T-cell (primary cell): ENCODE results near the gene CRYBG2. TPM values are rescaled to one million over a fixed set of nuclear protein-coding genes. Genes with fewer than 3 reads are reported as not detected.
A peak's percentile ranks its signal among the peaks of the same experiment; 100 is the strongest.
"Not testable (repeated sequence)": the region's sequence is repeated elsewhere in the genome, so short reads cannot be mapped to it uniquely, and the experiment has no call there.

Experiments
- ATAC-seq, 4 experiments: fragments of 200-7000 bp in 3 of 4; fragments of 150-1000 bp in 1 of 4; cut with Tn5 transposase; replicated peaks in 1 of 4; 1 replicate in 3 of 4; 2 replicates in 1 of 4; pipeline ENCODE4 v1.10.0; 2021; ENCODE audit warnings: moderate library complexity in 3 of 4, mild to moderate bottlenecking in 2 of 4, moderate number of reproducible peaks in 1 of 4
- CTCF ChIA-PET, 2 donors: fragments of 300-600 bp; sonication (Branson Sonifier 250); formaldehyde crosslinking; loops; one replicate each; lab custom pipeline; 2022; ENCODE audit warnings: antibody characterized with exemption in 2 of 2; lab: Charles Lee
- POLR2A ChIA-PET, 2 donors: fragments of 300-600 bp; sonication (Branson Sonifier 250); formaldehyde crosslinking; loops; one replicate each; lab custom pipeline; 2022; ENCODE audit warnings: antibody characterized with exemption in 2 of 2; lab: Charles Lee
- DNase-seq, 35 experiments: peaks; one replicate each; pipeline versions ENCODE4 v3.0.0 to v3.0.0-alpha.2; 2013 to 2023
- H3K27ac ChIP-seq: one replicate; pipeline ENCODE4 v1.5.1; 2013; ENCODE audit warnings: low read length
- H3K27me3 ChIP-seq, 2 experiments: replicated peaks in 1 of 2; 1 replicate in 1 of 2; 2 replicates in 1 of 2; pipeline versions ENCODE4 v1.6.1 to v1.7.0; 2013; ENCODE audit warnings: low read length in 1 of 2, mixed read lengths in 1 of 2; ENCODE audit not compliant: control insufficient read depth in 2 of 2, insufficient read depth in 2 of 2; ENCODE audit errors: extremely low read depth in 1 of 2
- H3K36me3 ChIP-seq, 2 donors: 1 replicate in 1 of 2; 2 replicates in 1 of 2; pipeline versions ENCODE4 v1.6.1 to v1.7.0; 2013; ENCODE audit warnings: low read length in 1 of 2; ENCODE audit not compliant: control insufficient read depth in 2 of 2, insufficient read depth in 1 of 2; ENCODE audit errors: extremely low read depth in 1 of 2
- H3K4me1 ChIP-seq, 2 experiments: 1 replicate in 1 of 2; 2 replicates in 1 of 2; pipeline versions ENCODE4 v1.6.1 to v1.7.0; 2013; ENCODE audit warnings: low read length in 2 of 2, mixed read lengths in 1 of 2; ENCODE audit not compliant: insufficient read depth in 2 of 2, control insufficient read depth in 1 of 2; ENCODE audit errors: extremely low read depth in 1 of 2
- H3K4me3 ChIP-seq, 2 donors: 1 replicate in 1 of 2; 2 replicates in 1 of 2; pipeline versions ENCODE4 v1.5.1 to v1.7.0; 2013; ENCODE audit warnings: mild to moderate bottlenecking in 2 of 2, low read length in 1 of 2, moderate library complexity in 1 of 2; ENCODE audit not compliant: control insufficient read depth in 1 of 2; ENCODE audit errors: extremely low read depth in 1 of 2
- H3K9me3 ChIP-seq: 2 replicates; pipeline ENCODE4 v1.7.0; 2013
- H3K27ac Mint-ChIP-seq, 2 donors: one replicate each; pipeline ENCODE4 v1.8.0; 2020 to 2021; ENCODE audit warnings: mild to moderate bottlenecking in 2 of 2, mixed read lengths in 2 of 2
- H3K27me3 Mint-ChIP-seq, 2 donors: one replicate each; pipeline ENCODE4 v1.8.0; 2021 to 2022; ENCODE audit warnings: mixed read lengths in 2 of 2
- H3K36me3 Mint-ChIP-seq: one replicate; pipeline ENCODE4 v1.8.0; 2021; ENCODE audit warnings: mixed read lengths
- H3K4me1 Mint-ChIP-seq, 3 donors: one replicate each; pipeline ENCODE4 v1.8.0; 2020 to 2022; ENCODE audit warnings: mixed read lengths in 3 of 3, mild to moderate bottlenecking in 1 of 3
- H3K4me3 Mint-ChIP-seq, 3 donors: one replicate each; pipeline ENCODE4 v1.8.0; 2020 to 2022; ENCODE audit warnings: mild to moderate bottlenecking in 3 of 3, mixed read lengths in 3 of 3, moderate library complexity in 3 of 3
- H3K9me3 Mint-ChIP-seq, 3 donors: one replicate each; pipeline ENCODE4 v1.8.0; 2020 to 2022; ENCODE audit warnings: mixed read lengths in 3 of 3
- WGBS: methylation state at CpG from one replicate; pipeline ENCODE4 v1.1.5; 2013; ENCODE audit warnings: missing lambda C conversion rate; ENCODE audit not compliant: insufficient coverage; 5-methylcytosine and 5-hydroxymethylcytosine counted together
- total RNA-seq, 35 experiments: library from RNA in 6 of 35; stranded (reverse) in 6 of 35; fragments of 120-200 nt in 1 of 35; gene quantifications; one replicate each; pipeline versions ENCODE4 v1.2.1 to v1.2.4 and lab custom pipeline; 2013 to 2026

CRYBG2 gene
- total RNA-seq, 5 donors from 2014 or later (not counting 1 experiment from before 2014, with no cell fraction given), result 3.0 to 7.3 (median 5.1) TPM

DNA sequence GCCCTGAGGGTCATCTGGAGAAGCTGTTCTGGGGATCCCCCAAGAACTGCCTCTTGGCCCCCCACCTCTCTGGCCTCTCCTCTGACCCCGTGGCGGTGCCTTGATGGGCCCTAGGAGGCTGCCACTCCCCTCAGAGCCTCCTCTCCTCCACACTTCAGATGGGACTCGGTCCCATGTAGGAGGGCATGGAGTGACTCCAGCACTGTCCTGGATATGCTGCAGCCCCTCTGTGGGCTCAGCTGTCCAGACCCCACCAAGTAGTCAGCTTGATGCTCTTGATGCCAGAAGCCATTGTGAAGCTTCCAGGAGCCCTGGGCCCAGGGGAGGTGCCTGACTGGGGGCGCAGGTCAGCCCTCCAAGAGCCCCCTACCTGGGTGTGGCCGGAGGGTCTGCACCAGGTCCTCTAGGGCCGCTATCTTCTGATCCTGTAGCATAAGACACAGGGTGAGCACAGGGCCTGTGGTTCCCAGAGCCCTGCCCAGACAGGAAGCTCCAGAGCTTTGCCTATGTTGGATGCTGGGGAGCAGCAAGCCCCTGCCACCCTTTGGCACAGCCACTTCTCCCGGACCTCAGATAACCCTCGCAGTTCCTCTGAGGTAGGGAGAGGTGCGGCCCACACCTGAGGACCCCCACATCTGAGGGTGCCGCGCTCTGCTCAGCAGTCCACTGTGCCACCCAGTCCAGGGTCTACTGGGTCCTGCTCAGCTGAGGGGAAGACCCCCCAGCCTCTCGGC is 56.7 kb downstream of the CRYBG2 start:
- peaks cover 15% of the 10 kb centered on the region for H3K36me3 Mint-ChIP-seq
- Histone ChIP-seq H3K27ac (no peak overlapping the region), H3K9me3 (no peaks in the 10 kb centered on the region), H3K27me3 (no peaks in the 10 kb centered on the region), H3K4me3 (no peak overlapping the region), H3K4me1 (peaks cover 0 to 33% of the 10 kb centered on the region in 2 experiments), H3K36me3 (peaks cover 0 to 9% of the 10 kb centered on the region in 2 donors)
- ChIA-PET CTCF (interaction anchor here in 1 of 2 donors (1.1 kb wide), 1 partner anchor 8 kb away, joined by 4 read pairs; no protein-coding TSS in a partner anchor), POLR2A (no interaction called here)
- no peak overlapping the region for H3K4me3 Mint-ChIP-seq
- no peak overlapping the region for H3K27ac Mint-ChIP-seq
- peaks cover 13 to 44% (median 42%) of the 10 kb centered on the region in 3 donors for H3K4me1 Mint-ChIP-seq
- ATAC-seq (no peak), DNase-seq (no peak)
- no peaks in the 10 kb centered on the region for H3K9me3 Mint-ChIP-seq
- H3K27me3 Mint-ChIP-seq, result no peaks in the 10 kb centered on the region
- 95% methylated on average over 10 of the region's 12 CpGs for WGBS

DNA sequence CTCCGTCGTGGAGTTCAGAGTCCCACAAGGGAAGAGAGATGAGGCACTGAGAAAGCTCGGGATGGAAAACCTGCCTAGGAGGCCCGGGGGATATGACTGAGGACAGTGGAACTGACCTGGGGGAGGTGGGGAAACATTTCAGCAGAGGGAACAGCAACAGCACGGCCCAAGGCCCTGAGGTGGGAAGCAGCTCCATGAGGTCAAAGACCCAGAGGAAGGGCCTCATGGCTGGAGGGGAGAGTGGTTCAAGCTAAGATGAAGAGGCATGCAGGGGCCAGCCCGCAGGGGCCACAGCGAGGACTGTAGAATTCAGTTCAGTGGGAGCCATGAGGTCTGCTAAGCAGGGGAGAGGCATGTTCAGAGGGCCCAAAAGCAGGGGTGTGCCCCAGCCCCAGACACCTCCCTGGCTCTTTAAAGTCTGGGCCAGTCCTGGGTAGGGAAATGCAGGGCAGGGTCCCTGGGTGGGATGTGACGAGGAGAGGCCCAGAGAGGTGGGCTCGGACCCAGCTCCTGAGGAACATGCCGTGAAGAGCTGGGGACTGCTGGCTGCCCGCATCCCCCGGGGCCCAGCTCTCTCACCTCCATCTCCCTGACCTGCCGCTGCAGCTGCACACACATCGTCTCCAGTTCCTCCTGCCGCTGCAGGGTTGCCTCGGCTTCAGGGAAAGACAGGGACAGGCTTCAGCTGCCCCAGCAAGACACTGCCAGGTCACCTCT is 57.4 kb downstream of the CRYBG2 start:
- ATAC-seq (no peak), DNase-seq (no peak)
- Mint-ChIP-seq H3K27ac (peak overlapping the region in 1 of 2 donors; percentile 73), H3K27me3 (no peaks in the 10 kb centered on the region), H3K4me1 (peaks cover 20 to 51% (median 50%) of the 10 kb centered on the region in 3 donors), H3K4me3 (no peak overlapping the region), H3K36me3 (peaks cover 15% of the 10 kb centered on the region), H3K9me3 (no peaks in the 10 kb centered on the region)
- POLR2A ChIA-PET, result interaction anchor here in 1 of 2 donors (0.5 kb wide), 1 partner anchor 20 kb away, joined by 4 read pairs; no protein-coding TSS in a partner anchor
- H3K4me1 ChIP-seq, result peaks cover 3 to 40% of the 10 kb centered on the region in 2 experiments
- CTCF ChIA-PET, result interaction anchor here in 1 of 2 donors (0.6 kb wide), 1 partner anchor 22 kb away, joined by 5 read pairs; no protein-coding TSS in a partner anchor
- no peak overlapping the region for H3K4me3 ChIP-seq
- peaks cover 0 to 8% of the 10 kb centered on the region in 2 donors for H3K36me3 ChIP-seq
- H3K27me3 ChIP-seq, result no peaks in the 10 kb centered on the region
- no peaks in the 10 kb centered on the region for H3K9me3 ChIP-seq
- no peak overlapping the region for H3K27ac ChIP-seq
- 85% methylated on average over 12 of the region's 16 CpGs for WGBS

DNA sequence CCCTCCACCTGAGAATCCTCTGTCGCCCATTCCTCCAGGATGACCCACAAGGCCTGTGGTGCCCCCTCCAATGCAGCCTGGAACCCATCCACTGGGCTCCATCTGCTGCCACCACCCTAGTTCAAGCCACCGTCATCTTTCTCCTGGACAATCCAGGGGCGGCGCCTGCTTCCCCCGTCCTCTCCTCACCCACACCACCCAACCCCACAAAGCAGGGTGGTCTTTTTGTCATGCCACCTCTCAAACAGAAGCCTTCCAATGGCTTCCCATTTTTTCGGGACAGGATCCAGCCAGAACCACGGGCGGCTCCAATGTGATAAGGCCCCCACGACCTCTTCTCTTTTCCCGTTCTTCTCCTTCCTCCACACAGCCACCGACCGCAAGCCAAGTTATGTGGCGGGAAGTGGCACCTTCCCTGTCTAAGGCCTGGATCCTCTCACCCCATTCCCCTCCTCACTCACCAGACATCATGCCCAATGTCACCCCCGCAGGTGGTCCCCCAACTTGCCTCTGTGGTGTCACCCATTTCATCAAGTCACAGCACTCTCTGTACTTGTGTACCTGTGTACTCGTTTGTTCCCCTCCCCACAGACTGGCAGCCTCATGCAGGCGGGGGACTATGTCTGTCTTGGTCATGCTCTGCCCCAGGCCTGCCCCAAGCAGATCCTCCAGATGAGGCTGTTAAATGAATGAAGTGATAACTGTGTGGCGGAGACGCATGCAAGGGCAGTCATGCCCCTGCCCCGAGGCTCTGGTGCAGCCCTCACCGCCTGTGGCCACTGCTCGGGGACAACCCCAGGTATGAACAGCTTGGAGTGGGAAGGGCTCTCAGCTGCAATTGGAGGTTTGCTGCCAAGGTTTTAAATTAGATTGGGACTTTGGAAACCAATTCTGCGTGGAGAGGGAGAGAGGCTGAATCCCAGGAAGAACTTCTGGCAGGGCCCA is 58.5 kb downstream of the CRYBG2 start:
- Histone ChIP-seq H3K36me3 (peaks cover 0 to 6% of the 10 kb centered on the region in 2 donors), H3K4me1 (peaks cover 13 to 41% of the 10 kb centered on the region in 2 experiments), H3K27me3 (no peaks in the 10 kb centered on the region), H3K9me3 (no peaks in the 10 kb centered on the region), H3K4me3 (no peak overlapping the region), H3K27ac (no peak overlapping the region)
- no peaks in the 10 kb centered on the region for H3K27me3 Mint-ChIP-seq
- 97% methylated on average over 18 of the region's 22 CpGs for WGBS
- H3K4me1 Mint-ChIP-seq, result peaks cover 30 to 58% (median 56%) of the 10 kb centered on the region in 3 donors
- ChIA-PET CTCF (no interaction called here), POLR2A (interaction anchor here in 1 of 2 donors (0.5 kb wide), 1 partner anchor 21 kb away, joined by 4 read pairs; no protein-coding TSS in a partner anchor)
- no peak overlapping the region for H3K4me3 Mint-ChIP-seq
- peak overlapping the region; percentile 67 to 86 for H3K27ac Mint-ChIP-seq
- no peaks in the 10 kb centered on the region for H3K9me3 Mint-ChIP-seq
- ATAC-seq (no peak), DNase-seq (no peak)
- H3K36me3 Mint-ChIP-seq, result peaks cover 15% of the 10 kb centered on the region

DNA sequence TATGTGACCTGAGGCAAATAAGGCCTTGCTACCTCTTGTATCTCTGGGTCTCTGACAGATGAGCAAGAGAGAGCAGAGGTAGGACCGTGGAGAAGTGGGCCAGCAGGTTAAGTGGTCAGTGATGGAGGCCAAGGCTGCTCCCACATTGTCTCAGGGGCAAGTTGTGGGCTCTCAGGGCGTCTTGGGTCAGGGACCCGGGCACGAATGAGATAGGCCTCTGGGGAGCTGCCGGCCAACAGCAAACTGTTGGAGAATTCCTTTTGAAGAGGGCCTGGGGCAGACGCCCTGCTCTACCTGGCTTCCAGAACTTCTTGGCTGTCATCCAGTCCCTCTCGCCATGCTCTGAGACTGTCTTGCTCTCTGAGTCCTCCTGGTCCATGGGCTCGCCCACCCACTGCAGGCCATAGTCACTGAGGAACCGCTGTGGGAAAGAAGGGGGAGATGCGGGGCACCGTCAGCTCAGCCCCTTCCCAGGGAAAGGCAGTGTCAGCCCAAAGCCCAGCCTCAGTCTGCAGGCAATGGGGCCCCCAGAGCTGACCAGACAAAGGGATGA is 59.9 kb downstream of the CRYBG2 start:
- Mint-ChIP-seq H3K9me3 (no peaks in the 10 kb centered on the region), H3K36me3 (peaks cover 10% of the 10 kb centered on the region), H3K27ac (peak overlapping the region; percentile 80 to 86), H3K4me3 (peak overlapping the region in 1 of 3 donors; percentile 12), H3K27me3 (no peaks in the 10 kb centered on the region), H3K4me1 (peaks cover 39 to 63% (median 59%) of the 10 kb centered on the region in 3 donors)
- POLR2A ChIA-PET, result interaction anchor here in 1 of 2 donors (0.6 kb wide), 1 partner anchor 12 kb away, joined by 3 read pairs; no protein-coding TSS in a partner anchor
- WGBS, result 98% methylated on average over 8 of the region's 11 CpGs
- no peaks in the 10 kb centered on the region for H3K9me3 ChIP-seq
- H3K27ac ChIP-seq, result no peak overlapping the region
- no peak for DNase-seq
- H3K27me3 ChIP-seq, result no peaks in the 10 kb centered on the region
- CTCF ChIA-PET, result no interaction called here
- no peak for ATAC-seq
- no peak overlapping the region for H3K4me3 ChIP-seq
- H3K4me1 ChIP-seq, result peaks cover 28 to 53% of the 10 kb centered on the region in 2 experiments
- peaks cover 0 to 6% of the 10 kb centered on the region in 2 donors for H3K36me3 ChIP-seq

DNA sequence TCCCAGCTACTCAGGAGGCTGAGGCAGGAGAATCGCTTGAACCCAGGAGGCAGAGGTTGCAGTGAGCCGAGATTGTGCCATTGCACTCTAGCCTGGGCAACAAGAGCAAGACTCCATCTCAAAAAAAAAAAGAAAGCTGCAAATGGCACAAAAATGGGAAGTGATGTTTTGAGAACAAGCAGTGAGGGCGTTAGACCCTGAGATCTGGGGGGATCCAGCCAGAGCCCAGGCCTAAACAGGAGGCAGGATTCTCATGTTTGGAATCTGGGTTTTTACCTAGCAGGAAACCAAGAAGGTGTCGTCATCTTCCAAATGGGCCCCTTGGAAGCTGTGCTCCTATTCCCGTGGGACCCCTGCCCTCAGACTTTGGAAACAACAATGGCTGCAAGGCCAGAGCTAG is 61.2 kb downstream of the CRYBG2 start:
- H3K4me3 Mint-ChIP-seq, H3K9me3 ChIP-seq, H3K9me3 Mint-ChIP-seq, DNase-seq, H3K27me3 Mint-ChIP-seq, H3K27me3 ChIP-seq, CTCF ChIA-PET, ATAC-seq, H3K36me3 Mint-ChIP-seq, H3K36me3 ChIP-seq, H3K4me3 ChIP-seq: not testable (repeated sequence)
- peak overlapping the region; percentile 54 for H3K27ac ChIP-seq
- Mint-ChIP-seq H3K4me1 (peaks cover 52 to 71% (median 70%) of the 10 kb centered on the region in 3 donors), H3K27ac (peak overlapping the region; percentile 99 to 100)
- H3K4me1 ChIP-seq, result peaks cover 40 to 65% of the 10 kb centered on the region in 2 experiments
- 92% methylated on average over 3 of the region's 5 CpGs for WGBS
- POLR2A ChIA-PET, result interaction anchor here in 1 of 2 donors (0.5 kb wide), 1 partner anchor 15 kb away, joined by 5 read pairs; no protein-coding TSS in a partner anchor
